Esophagus squamous epithelium (tissue), 4 donors: ENCODE results near the gene PIWIL4.

Source experiments
- POLR2A ChIP-seq, 4 donors: fragments of 450-650 bp; IDR thresholded peaks; one replicate each; pipeline ENCODE4 v1.6.1; 2017; ENCODE audit warnings: antibody characterized with exemption in 4 of 4, mild to moderate bottlenecking in 4 of 4, moderate library complexity in 3 of 4
- TF ChIP-seq, protein P1 (sequence below), 6 experiments: fragments of 450-650 bp in 4 of 6; fragments of 200-600 bp in 2 of 6; sonication (generic) in 2 of 6; IDR thresholded peaks; one replicate each; pipeline ENCODE4 v1.5.1; 2016 to 2019; ENCODE audit warnings: antibody characterized with exemption in 6 of 6, mild to moderate bottlenecking in 4 of 6, moderate library complexity in 4 of 6

DNA sequence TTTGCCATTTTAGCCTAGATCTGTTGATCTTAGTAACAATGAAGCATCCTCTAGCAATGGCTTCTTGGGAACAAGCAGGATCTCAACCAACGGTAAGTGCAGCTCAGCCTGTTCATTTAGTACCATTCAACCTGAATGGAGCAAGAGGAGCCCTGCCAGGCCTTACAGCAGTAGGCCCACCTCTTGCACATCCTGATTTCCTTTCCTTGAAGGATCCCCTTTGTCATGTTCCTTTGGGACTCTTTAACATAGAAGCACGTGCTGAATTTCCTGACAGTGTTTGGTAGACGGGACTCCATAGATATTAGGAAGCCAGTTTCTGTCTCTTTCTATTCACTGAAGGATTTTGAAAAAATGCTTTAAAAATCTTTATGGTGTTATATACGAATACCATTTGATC is 1.5 kb downstream of the PIWIL4 start:
- TF ChIP-seq, protein P1, sequence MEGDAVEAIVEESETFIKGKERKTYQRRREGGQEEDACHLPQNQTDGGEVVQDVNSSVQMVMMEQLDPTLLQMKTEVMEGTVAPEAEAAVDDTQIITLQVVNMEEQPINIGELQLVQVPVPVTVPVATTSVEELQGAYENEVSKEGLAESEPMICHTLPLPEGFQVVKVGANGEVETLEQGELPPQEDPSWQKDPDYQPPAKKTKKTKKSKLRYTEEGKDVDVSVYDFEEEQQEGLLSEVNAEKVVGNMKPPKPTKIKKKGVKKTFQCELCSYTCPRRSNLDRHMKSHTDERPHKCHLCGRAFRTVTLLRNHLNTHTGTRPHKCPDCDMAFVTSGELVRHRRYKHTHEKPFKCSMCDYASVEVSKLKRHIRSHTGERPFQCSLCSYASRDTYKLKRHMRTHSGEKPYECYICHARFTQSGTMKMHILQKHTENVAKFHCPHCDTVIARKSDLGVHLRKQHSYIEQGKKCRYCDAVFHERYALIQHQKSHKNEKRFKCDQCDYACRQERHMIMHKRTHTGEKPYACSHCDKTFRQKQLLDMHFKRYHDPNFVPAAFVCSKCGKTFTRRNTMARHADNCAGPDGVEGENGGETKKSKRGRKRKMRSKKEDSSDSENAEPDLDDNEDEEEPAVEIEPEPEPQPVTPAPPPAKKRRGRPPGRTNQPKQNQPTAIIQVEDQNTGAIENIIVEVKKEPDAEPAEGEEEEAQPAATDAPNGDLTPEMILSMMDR (IDR thresholded peaks at IDR 0.05) = no peak
- no peak for TF ChIP-seq POLR2A (IDR thresholded peaks at IDR 0.05)
